SK-N-SH treated with all-trans-retinoic acid at 6 μM for 48 hours (cell line): ENCODE results near the gene ADAMTS5.

ENCODE experiments used
- ATAC-seq: fragments of 200-7000 bp; cut with Tn5 transposase; 3 replicates; pipeline ENCODE4 v1.9.1; 2020; ENCODE audit warnings: mild to moderate bottlenecking, moderate library complexity
- ARNTL ChIP-seq: fragments of 450-650 bp; formaldehyde crosslinking; IDR thresholded peaks from 2 replicates; pipeline ENCODE4 v1.5.0; 2020; ENCODE audit warnings: low read depth, mild to moderate bottlenecking, moderate library complexity, borderline replicate concordance
- BACH2 ChIP-seq: fragments of 250-450 bp; sonication (Bioruptor Pico); IDR thresholded peaks from 2 replicates; pipeline ENCODE4 v1.9.0; 2021; ENCODE audit warnings: mild to moderate bottlenecking, borderline replicate concordance
- CSDC2 ChIP-seq: fragments of 250-450 bp; sonication (Bioruptor Pico); IDR thresholded peaks from 2 replicates; pipeline ENCODE4 v1.5.0; 2020; ENCODE audit warnings: mild to moderate bottlenecking, moderate library complexity
- CSRNP3 ChIP-seq: fragments of 250-450 bp; sonication (Bioruptor Pico); IDR thresholded peaks from 2 replicates; pipeline ENCODE4 v1.5.1; 2021; ENCODE audit warnings: mild to moderate bottlenecking, moderate library complexity
- ESRRG ChIP-seq: fragments of 250-450 bp; sonication (Bioruptor Pico); IDR thresholded peaks from 2 replicates; pipeline ENCODE4 v1.6.1; 2021; ENCODE audit warnings: mild to moderate bottlenecking
- GLIS3 ChIP-seq: fragments of 250-450 bp; sonication (Bioruptor Pico); IDR thresholded peaks from 2 replicates; pipeline ENCODE4 v1.5.0; 2020; ENCODE audit warnings: mild to moderate bottlenecking, moderate library complexity
- ISL1 ChIP-seq: fragments of 250-450 bp; sonication (Bioruptor Pico); IDR thresholded peaks from 2 replicates; pipeline ENCODE4 v2.1.2; 2022; ENCODE audit warnings: mild to moderate bottlenecking, moderate library complexity
- OSR1 ChIP-seq: fragments of 250-450 bp; sonication (Bioruptor Pico); IDR thresholded peaks from 2 replicates; pipeline ENCODE4 v1.8.0; 2022; ENCODE audit warnings: moderate library complexity, mild to moderate bottlenecking, inconsistent platforms
- PATZ1 ChIP-seq: fragments of 250-450 bp; sonication (Bioruptor Pico); IDR thresholded peaks from 2 replicates; pipeline ENCODE4 v1.8.0; 2020; ENCODE audit warnings: mild to moderate bottlenecking, moderate library complexity, borderline replicate concordance
- POU6F1 ChIP-seq: fragments of 250-450 bp; sonication (Bioruptor Pico); IDR thresholded peaks from 2 replicates; pipeline ENCODE4 v1.8.0; 2021; ENCODE audit warnings: low read depth, mild to moderate bottlenecking, moderate library complexity, borderline replicate concordance
- PPARA ChIP-seq: fragments of 250-450 bp; sonication (Bioruptor Pico); IDR thresholded peaks from 2 replicates; pipeline ENCODE4 v1.5.0; 2020; ENCODE audit warnings: mild to moderate bottlenecking, borderline replicate concordance
- RARB ChIP-seq: fragments of 250-450 bp; sonication (Bioruptor Pico); IDR thresholded peaks from 2 replicates; pipeline ENCODE4 v1.8.0; 2021; ENCODE audit warnings: mild to moderate bottlenecking, moderate library complexity
- TCF4 ChIP-seq: fragments of 250-450 bp; sonication (Bioruptor Pico); IDR thresholded peaks from 2 replicates; pipeline ENCODE4 v1.8.0; 2021; ENCODE audit warnings: mild to moderate bottlenecking, moderate library complexity, borderline replicate concordance
- TOX ChIP-seq: fragments of 250-450 bp; sonication (Bioruptor Pico); IDR thresholded peaks from 2 replicates; pipeline ENCODE4 v1.8.0; 2021; ENCODE audit warnings: mild to moderate bottlenecking, moderate library complexity, borderline replicate concordance
- TSHZ2 ChIP-seq: fragments of 250-450 bp; sonication (Bioruptor Pico); IDR thresholded peaks from 2 replicates; pipeline ENCODE4 v1.5.0; 2020; ENCODE audit warnings: mild to moderate bottlenecking, moderate library complexity
- ZC3H10 ChIP-seq: fragments of 250-450 bp; sonication (Bioruptor Pico); IDR thresholded peaks from 2 replicates; pipeline ENCODE4 v1.5.1; 2021; ENCODE audit warnings: mild to moderate bottlenecking, moderate library complexity
- ZFP3 ChIP-seq: fragments of 250-450 bp; sonication (Bioruptor Pico); IDR thresholded peaks from 2 replicates; pipeline ENCODE4 v1.5.0; 2020; ENCODE audit warnings: mild to moderate bottlenecking, moderate library complexity
- ZFP30 ChIP-seq: fragments of 450-650 bp; formaldehyde crosslinking; IDR thresholded peaks from 2 replicates; pipeline ENCODE4 v1.5.0; 2022; ENCODE audit warnings: mild to moderate bottlenecking, moderate library complexity
- ZNF565 ChIP-seq: fragments of 450-650 bp; formaldehyde crosslinking; conservative IDR thresholded peaks from 2 replicates; pipeline ENCODE4 v1.5.0; 2020; ENCODE audit warnings: low read depth, mild to moderate bottlenecking, moderate library complexity
- ZNF70 ChIP-seq: fragments of 450-650 bp; formaldehyde crosslinking; IDR thresholded peaks from 2 replicates; pipeline ENCODE4 v1.5.0; 2020; ENCODE audit warnings: mild to moderate bottlenecking, moderate library complexity
- ZNF8 ChIP-seq: fragments of 450-650 bp; formaldehyde crosslinking; IDR thresholded peaks from 2 replicates; pipeline ENCODE4 v1.5.0; 2020; ENCODE audit warnings: mild to moderate bottlenecking, moderate library complexity

ADAMTS5 gene

GRCh38 chr21:26935977-26936376 is 30.9 kb downstream of the ADAMTS5 start:
- no peak for ATAC-seq
- no peak for TF ChIP-seq RARB (CRISPR knock-in tag)
- TF ChIP-seq CSRNP3 (CRISPR knock-in tag), result no peak
- no peak for TF ChIP-seq OSR1 (CRISPR knock-in tag)
- TF ChIP-seq POU6F1, result no peak
- TF ChIP-seq ZFP30, result no peak
- no peak for TF ChIP-seq ZNF70 (CRISPR knock-in tag)
- TF ChIP-seq ZFP3, result no peak
- no peak for TF ChIP-seq ARNTL (CRISPR knock-in tag)
- no peak for TF ChIP-seq ZC3H10 (CRISPR knock-in tag)

- TF ChIP-seq BACH2 (CRISPR knock-in tag) (no peak), PPARA (CRISPR knock-in tag) (no peak), CSDC2 (CRISPR knock-in tag) (no peak), ZFP30 (no peak), TOX (CRISPR knock-in tag) (no peak), GLIS3 (CRISPR knock-in tag) (no peak), RARB (CRISPR knock-in tag) (no peak), ZFP3 (no peak)
- TF ChIP-seq, all 23 proteins: peak for 0
- ATAC-seq, result no peak
Observed at GRCh38 chr21:26934383-26934782, 32.5 kb downstream of the ADAMTS5 start.

- no peak for TF ChIP-seq PATZ1
- peak; percentile 81 for TF ChIP-seq ZNF8 (CRISPR knock-in tag)
- ATAC-seq, result no peak
Observed at GRCh38 chr21:26933448-26933847, 33.4 kb downstream of the ADAMTS5 start.

GRCh38 chr21:26925636-26926035 is 41.3 kb downstream of the ADAMTS5 start:
- TF ChIP-seq PPARA (CRISPR knock-in tag) (no peak), TCF4 (CRISPR knock-in tag) (no peak), ESRRG (CRISPR knock-in tag) (no peak)
- ATAC-seq, result no peak

GRCh38 chr21:26925122-26925521 is 41.8 kb downstream of the ADAMTS5 start:
- TF ChIP-seq OSR1 (CRISPR knock-in tag) (no peak), ZC3H10 (CRISPR knock-in tag) (no peak), ESRRG (CRISPR knock-in tag) (no peak), ZNF565 (CRISPR knock-in tag) (no peak), ARNTL (CRISPR knock-in tag) (no peak), GLIS3 (CRISPR knock-in tag) (no peak), PPARA (CRISPR knock-in tag) (no peak), ZNF8 (CRISPR knock-in tag) (no peak), POU6F1 (no peak), BACH2 (CRISPR knock-in tag) (no peak), TSHZ2 (no peak), CSDC2 (CRISPR knock-in tag) (no peak), ISL1 (CRISPR knock-in tag) (no peak), RARB (CRISPR knock-in tag) (no peak)

More at GRCh38 chr21:26925122-26925521, 41.8 kb downstream of the ADAMTS5 start:
- no peak; the same call in 2 of the 3 replicates for ATAC-seq
